Fibroblast of skin of right biceps (primary cell): Measurements from ENCODE around the gene STARD13.
"Not testable (repeated sequence)": the region's sequence is repeated elsewhere in the genome, so short reads cannot be mapped to it uniquely, and the experiment has no call there.

Experiments used
- DNase-seq: peaks from one replicate; pipeline ENCODE4 v3.0.0-alpha.2; 2013

The STARD13 gene

DNA sequence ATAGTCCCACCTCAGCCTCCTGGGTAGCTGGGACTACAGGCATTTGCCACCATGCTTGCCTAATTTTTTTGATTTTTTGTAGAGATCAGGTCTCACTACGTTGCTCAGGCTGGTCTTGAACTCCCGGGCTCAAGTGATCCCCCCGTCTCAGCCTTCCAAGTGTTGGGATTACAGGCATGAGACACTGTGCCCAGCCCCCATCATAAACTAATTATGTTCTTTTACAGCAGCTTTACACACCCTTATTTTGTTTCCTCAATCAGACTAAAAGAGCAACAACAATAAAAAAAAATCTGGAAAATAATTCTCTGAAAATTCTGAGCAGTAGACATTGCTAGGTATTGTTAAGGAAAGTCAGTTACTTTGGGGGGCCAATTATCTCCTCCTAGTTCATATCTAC is 35.7 kb downstream of the STARD13 start:
- no peak for DNase-seq

DNA sequence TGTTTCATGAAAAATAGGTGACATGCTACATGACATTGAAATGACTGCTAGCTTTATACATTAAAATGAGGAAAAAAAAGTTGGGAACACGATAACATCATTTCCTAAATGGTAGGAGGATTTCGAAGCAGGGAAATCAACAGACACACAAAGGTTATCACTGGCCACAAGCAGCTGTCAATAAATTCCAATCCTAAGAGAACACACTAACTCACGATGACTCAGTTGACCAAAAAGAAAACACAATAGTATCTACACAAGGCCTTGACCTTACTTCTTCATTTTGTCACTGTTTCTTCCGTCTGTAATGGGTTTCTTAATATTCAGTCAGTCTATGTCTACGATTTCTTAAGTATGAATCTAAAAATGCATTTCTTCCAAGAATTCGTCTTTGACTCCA is 36.5 kb downstream of the STARD13 start:
- peak; percentile 69 for DNase-seq

DNA sequence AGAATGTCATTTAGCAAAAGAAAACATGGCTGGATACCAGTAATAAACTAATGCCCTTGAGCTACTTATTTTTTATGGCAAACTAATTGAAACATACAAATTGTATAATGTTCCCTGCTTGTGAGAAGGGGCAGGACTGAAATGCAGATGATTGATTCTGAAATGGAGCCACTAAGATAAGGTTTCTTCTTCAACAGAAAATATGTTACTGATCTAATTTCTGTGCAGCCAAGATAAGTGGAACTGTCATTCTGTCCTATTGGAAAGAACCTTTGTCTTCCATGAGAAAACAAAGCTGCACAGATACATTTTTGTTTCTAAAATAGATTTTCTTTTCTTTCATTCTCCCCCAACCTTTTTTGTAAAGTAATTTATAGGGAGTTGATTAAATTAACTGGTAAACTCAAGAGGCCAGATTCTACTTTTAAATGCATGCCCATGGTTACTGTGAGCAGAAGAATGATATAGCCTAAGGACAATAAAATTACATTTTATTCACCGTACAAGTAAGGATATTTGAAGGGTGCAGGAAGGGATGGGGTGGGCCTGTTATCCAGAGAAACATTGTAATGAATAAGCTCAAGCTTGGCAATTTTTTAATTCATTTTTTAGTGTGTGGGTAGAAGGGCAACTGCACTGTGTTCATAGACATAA is 39.9 kb downstream of the STARD13 start:
- DNase-seq, result no peak

DNA sequence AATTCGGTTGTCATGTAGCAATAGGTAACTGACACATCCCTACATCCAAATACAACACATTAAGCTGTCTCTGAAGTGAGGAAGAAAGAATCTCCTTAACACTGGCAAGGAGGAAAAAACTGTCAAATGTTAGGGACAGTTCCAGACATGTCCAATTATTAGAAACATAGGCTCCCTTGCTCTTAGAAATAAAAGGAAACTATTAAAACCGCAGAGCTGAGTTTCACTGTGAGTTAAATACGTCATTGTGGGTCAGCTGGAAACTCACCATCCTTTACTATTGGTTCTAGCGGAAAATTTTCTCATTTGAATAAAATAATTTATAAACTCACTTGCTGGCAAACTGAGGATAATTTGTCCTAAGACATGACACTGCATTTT is 40.7 kb downstream of the STARD13 start:
- no peak for DNase-seq

DNA sequence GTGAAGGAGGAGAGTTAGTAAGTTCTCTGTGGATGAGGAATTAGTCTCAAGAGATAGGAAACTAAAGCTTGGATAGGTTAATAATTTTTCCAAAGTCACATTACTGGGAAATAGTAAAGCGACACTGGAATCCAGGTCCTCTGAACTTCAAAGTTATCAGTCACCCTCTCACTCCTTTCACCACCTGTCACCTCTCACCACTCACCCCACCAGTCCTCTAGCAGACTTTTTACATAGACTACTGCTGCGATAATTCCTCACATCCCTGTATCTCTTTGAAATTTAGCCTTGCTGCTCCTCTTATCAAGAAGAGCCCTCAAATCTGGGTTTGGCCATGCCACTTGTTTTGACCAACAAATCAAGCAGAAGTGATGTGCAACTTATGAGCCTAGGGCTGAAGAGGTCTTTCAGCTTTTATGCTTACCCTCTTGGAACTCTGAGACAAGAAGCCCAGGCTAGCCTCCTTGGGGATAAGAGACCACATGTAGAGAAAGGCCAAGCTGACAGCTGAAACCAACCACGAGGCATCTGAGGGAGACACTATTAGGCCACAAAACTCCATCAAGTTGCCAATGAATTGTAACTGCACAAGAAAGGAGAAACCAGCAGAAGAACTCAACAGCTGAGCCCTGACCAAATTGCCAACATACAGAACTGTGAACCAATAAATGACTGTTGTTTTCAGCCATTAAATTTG is 41.2 kb downstream of the STARD13 start:
- DNase-seq, result no peak

DNA sequence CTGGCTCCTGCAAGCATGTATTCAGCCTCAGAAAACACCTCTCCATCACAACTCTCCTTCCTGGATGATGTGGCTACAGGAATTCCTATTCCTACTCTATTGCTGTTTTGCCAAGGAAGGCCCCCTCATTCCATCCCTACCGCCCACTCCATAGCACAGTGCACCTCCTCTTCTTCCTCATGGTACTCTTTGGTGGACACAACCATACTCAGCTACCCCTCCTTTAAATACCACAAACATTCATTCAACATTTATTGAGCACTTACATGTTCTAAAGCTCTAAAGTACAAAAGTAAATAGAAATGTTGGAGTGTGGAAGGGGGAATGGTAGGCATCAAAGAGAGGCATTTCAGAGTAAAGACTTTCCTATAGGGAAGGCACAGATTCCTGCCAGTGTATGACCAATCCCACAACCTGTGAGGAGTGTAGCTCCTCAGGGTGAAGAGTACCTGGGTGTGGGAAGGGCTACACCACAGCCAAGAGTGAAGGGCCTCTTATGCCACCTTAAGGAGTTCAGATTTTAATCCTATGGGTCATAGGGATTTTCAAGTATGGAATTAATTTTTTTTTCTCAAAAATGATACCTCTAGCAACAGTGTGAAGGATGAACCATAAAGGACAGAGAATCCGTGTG is 42.5 kb downstream of the STARD13 start:
- DNase-seq, result no peak

DNA sequence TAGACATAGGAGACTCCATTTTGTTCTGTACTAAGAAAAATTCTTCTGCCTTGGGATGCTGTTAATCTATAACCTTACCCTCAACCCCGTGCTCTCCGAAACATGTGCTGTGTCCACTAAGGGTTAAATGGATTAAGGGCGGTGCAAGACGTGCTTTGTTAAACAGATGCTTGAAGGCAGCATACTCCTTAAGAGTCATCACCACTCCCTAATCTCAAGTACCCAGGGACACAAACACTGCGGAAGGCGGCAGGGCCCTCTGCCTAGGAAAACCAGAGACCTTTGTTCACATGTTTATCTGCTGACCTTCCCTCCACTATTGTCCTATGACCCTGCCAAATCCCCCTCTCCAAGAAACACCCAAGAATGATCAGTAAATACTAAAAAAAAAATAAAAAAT is 43.2 kb downstream of the STARD13 start:
- DNase-seq, result not testable (repeated sequence)

DNA sequence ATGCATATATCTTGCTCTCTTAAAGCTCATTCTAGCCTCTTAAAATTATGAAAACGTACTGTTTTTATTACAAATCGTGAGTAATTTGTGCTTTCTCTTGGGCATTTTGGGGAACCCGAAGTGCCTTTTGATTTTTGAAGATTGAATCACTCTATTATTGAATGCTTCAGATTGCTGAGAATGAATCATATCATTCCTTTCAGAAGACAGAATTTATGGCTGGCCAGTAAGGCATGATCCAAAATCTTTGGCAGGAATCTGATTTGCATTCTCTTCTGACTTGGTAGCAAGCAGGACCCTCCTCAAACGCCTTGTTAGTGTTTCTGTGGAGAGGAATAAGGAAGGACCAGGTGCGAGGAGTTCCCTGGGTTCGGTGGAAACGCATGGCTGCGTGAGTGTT is 49.5 kb downstream of the STARD13 start:
- DNase-seq, result peak; percentile 91

DNA sequence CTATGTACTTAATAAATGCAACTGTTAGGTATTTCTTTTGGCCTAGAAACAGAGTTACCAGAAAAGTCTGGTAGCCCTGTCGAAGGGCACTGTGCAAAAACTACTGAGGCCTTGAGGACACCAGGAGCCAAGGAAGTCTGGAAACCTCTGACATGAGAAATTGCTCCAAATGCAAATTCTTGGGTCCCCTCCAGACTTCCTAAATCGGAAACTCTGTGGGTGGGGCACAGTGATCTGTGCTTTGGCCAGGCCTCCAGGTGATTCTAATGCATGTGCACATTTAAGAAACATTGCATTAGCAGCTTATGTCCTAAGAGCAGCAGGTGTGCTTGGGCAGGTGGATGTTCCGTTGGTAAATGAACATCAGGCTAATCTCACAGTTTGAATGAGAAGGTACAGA is 50.0 kb downstream of the STARD13 start:
- DNase-seq, result no peak

DNA sequence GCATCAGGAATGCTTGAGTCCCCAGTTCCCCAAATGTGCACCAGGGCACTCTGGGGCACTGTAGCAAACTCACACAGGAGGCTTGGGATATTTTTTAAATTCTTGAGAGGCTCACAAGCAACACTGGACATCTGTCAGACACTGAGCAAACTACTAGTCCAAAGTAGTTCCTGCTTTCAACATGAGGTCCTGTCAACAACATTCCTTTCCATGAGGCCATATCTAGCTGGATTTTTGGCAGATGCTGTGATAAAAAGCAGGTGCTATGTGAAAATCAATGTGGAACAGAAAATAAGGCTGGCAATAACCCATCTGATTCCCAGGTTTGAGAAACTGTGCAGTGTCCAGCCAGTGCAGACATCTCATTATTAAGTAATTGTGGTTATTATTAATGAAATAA is 50.5 kb downstream of the STARD13 start:
- peak; percentile 82 for DNase-seq

DNA sequence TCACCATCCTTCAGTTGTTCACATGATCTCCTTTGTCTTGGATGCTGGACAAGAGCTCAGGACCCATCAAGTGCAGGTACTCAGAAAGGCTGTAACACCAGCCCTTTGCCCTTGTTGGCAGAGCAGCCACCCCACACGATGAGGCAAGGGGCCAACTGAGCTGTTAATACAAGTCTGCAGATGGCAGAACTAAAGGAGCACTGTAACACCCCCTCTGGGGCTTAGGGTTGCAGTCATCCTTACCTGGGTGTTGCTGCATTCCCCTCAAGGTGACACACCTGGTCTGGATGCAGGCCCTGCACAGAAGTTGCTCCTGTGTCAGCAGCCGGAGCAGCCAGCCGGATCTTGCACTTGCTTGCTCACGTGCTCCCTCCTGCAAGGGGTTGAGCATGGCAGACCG is 52.0 kb downstream of the STARD13 start:
- no peak for DNase-seq

DNA sequence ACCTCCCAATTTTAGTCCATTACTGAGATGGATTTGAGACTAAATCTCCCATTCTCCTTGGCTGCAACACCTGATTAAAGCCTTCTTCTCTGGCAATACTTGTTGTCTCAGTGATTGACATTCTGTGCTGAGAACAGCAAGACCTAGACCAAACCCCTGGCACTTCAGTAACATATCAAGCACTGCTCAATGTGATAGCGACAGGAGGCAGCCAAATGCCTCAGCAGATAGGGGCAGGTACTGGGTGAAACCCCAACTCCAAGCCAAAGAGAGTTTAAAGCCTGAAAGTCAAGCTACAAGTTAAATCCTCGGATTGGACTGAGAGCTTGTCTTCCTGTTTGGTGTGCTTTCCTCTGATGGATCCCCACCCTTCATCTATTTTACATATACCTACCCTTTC is 52.7 kb downstream of the STARD13 start:
- no peak for DNase-seq

DNA sequence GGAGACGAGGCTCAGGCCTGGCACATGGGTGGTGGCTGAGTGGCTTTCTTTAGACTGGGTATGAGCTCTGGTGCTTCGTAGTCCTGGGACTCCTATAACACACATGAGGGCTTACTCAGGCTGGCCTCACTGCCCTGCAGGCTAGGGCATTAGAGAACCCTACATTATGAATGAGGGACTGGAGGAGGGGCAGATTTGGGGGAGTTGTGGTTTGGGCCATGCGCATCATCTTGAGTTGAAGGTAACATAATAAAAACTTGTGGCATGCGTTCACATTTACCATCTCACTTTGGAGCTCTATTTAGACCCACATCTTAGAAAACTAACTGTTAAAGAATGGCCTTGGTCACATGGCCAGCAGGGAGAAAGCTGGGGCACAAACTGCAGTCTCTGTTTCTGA is 54.2 kb downstream of the STARD13 start:
- DNase-seq, result no peak

DNA sequence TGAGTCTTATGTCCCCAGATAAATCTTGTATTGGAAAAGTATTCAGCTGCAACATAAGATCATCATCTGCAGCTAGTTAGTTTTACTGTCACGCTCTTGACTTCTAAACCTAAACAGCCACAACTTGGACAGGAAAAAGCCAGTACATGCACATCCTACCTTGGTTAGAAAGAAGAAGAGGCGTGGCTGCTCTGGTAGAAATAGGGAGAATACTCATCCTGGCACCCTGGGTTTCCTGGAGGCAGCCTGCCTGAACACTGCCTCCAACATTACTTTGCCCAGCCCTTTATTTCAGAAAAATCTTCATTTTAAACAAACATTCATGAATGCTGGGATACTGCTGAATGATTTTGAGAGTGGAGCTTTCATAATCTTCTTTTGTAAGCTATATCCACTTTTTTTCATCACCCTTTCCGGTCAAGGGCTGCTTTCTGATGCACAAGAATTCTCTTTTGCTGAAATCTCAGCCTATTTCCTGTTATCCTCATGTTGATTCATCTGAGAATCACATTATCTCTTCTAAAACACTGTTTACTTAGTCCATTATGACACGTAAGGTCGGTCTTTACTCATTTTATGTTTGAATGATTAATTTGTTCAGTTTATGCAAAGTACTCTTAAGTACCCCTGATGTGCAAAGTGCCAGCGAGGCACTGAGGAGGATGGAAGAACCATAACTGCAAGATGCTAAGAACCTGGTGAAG is 55.2 kb downstream of the STARD13 start:
- peak; percentile 63 for DNase-seq

DNA sequence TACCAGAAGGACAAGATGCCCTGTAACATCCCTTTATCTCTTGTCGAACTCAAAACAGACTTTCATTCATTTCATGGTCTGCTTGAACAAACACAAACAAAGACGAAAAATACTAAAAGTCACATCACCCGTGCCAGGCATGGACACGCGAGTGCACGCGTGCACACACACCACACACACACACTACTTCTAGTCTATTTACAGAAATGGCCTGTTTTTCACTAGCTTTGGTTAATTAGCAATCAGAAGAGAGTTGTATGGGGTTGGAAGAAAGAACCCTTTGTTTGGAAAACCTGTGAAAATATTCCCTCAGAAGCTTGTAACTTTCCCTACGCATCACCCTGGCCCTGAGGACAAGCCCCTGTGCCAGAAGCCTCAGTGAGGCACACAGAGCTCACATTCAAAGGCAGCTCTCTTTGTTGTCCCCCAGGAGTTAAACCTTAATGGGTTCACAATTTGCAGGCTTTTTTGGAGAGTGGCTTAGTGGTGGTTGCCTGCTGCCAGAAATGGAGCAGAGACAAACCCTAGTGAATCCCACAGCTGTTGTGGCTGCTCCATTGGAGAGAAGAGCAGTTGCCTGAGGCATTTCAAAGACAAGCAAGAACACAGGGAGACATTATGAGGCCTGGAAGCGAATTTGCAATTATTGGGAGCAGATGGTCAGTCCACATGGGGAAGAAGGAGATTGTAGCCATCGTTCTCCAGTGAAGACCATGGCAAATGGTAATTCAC is 55.9 kb downstream of the STARD13 start:
- no peak for DNase-seq

DNA sequence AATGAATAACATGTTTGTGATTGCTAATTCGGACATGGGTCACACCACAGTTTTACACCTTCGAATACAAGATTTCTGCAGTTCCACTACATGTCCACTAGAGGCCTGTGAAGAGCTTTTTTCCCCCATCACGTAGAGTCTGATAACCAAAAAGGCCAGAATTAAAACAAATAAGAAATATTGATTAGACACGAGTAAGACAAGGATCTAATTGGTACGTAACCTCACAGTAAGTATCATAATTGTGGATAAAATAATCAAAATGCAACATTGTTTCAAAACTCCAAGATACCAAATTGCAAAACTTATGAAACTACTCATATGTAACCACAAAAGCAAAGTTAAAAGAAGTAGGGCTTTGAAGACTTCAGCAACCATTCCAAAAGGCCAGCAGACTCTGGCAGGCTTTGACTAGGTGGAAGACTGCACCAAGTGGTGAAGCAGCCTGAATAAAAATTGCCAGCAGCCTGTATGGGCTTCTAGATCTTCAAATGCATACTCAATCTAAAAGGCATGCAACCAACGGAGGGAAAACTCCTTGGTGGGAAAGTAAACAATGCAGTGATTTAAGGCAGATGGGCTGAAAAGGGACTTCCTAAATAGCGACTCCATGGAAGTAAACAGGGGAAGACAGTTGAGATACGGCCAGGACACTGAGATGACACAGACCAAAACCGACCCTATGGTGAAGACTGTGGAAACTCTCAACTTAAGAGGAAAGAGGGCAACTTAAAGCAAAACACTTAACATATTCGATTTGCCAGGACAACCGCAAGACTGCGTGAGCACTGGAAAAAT is 56.7 kb downstream of the STARD13 start:
- peak; percentile 85 for DNase-seq

DNA sequence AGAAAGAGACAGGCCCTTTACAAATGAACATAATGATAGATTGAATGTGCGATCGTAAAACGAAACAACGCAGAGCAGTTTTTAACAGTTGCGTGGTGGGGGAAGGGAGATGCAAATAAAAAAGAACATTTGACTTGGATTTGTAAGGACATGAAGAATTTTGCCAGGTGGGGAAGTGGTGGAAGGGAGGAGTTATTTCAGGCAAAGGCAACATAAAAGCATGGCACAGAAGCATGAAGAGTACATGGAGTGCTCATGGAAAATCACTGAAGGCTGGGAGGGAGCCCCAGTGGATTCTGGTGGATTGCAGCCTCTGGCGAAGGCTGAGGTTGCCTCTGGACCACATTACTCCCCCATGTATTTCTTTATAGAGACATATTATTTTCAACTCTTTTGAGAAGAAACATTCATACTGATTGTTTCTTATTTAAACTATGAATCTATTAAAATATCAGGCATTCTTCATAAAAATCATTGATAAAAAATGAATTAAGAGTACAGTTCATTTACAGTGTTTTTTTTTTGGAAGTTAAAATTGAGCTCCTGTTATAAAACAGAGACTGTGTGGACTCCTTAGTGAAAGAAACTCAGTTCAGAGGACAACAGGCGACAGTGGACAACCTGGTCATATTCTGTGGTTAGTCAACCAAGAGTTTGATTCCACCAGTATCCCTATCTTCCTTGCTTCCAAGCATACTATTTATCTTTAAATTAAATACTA is 57.5 kb downstream of the STARD13 start:
- no peak for DNase-seq

DNA sequence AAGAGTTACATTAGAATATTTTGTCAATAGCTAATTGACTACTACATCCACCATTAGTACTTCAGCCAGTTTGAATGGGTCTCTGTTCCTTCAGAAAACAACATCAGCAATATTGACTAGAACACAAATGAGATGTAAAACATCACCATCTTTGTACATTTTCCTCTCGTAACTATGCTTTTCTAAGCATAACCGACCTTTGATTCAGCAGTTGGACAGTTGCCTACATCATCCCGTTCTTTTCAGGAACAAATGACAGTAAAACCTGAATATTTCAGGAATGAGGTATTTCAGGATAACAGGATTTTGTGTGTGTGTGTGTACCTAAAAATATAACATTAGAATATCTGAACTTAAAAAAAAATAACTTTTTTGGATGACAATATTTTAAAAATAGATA is 60.9 kb downstream of the STARD13 start:
- peak; percentile 70 for DNase-seq

DNA sequence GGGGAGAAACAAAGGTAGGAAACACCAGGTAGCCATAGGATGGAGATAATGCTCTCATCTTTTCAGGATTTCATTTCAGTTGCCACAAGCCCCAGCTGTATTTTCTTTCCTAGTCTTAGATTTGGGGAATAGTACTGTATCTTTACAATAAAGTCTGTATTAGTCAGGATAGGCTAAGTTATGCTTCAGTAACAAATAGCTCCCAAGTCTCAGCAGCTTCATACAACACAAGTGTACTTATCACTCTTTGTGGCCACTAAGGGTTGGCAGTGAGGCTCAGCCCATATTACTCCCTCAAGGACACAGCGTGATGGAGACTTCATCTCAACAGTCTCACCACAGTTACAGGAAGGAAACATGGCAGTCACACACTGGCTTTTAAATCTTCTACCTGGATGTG is 61.4 kb downstream of the STARD13 start:
- no peak for DNase-seq

DNA sequence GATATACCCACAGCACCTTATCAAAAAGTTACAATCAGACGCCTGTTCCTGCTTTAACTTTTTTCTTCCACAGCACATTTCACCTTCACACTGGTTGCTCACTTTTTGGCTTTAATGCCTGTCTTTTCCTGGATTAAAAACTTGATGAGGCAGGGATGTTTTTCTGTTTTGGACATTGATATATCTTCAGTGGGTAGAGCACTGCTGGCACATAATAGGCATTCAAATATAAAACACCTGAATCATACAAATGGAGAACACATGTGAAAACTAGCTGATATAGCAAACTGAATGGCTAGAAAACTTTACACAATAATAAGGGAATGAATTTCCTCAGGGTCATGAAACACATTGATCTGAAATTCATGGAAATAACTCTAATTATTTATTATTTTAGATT is 65.6 kb downstream of the STARD13 start:
- no peak for DNase-seq

DNA sequence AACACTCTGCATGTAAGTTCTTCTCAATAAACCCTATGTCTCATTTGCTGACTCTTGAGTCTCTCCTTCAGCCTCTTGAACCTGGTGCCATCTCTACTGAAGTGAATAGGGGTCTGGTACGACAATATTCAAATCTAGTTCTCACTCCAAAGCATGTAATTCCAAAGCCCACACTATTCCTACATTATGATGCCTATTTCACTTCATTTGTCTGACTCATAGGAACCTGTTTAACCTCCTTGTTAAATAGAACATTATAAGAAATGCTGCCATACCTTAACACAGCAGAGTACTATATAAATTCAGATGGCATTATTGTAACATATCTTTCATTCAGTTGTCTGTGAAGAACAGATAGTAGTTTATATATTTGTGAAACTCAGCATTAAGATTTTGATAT is 67.1 kb downstream of the STARD13 start:
- no peak for DNase-seq

DNA sequence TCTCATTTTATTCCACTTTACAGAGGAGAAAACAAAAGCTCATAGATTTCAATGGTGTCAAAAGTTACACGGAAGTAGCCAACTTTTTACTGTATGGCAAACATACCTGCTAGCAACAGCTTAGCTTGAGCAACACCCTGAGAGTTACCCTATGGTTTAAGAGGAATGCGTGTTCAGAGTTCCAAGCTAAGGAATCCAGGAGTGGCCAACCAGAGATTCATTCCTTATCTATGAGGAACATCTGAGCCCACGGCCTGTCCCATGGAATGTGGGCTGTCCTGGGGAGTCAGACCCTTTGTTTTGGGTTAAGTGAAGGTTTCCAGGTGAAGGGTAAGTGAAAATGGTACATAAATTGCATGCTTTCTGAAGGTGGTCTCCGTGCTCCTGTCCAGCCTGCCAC is 67.5 kb downstream of the STARD13 start:
- peak; percentile 88 for DNase-seq
